GM21529 (cell line): Measurements from ENCODE around the gene RAD51B.
"Not testable (repeated sequence)": the region's sequence is repeated elsewhere in the genome, so short reads cannot be mapped to it uniquely, and the experiment has no call there.

ENCODE experiments used
- ATAC-seq: cut with Tn5 transposase; IDR thresholded peaks from one replicate; pipeline ENCODE4 v1.9.1; 2021; ENCODE audit not compliant: unreplicated experiment

The RAD51B gene

DNA sequence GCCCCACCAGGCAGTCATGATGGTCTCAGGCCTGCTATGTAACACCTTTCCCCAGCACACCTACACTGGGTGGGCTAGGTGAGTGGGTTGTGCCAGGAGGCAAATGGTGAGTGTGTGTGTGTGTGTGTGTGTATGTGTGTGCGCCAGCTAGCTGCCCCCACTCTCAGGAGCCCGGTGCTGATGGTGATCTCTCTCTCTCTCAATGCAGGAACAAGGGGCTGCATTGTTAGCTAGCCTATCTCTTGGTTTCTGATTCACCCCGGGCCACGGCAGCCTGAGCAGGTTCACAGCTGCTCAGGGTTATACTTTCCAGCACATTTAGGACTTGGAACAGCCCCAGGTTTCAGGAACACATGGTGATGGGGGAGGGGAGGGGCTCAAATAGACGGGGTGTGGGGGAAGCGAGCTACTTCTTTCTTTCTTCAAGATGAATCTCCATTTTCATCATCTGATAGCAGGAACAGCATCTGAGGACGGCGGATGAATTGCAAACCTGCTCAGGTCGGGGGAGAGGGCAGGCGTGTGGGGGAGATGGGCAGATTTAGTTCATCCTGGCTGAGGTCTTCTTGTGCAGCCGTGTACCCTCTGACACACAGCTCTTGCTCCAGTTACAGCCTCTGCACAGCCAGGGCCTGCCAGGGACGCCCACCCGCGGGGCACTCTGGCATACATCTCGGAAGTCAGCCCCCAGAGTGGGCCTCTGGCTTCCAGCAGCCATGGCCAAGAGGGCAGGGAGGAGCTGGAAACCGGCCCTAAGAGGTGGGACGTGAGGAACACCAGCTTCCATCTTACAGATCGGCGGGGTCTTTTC, 835.6 kb downstream of the RAD51B start:
- ATAC-seq = no peak

DNA sequence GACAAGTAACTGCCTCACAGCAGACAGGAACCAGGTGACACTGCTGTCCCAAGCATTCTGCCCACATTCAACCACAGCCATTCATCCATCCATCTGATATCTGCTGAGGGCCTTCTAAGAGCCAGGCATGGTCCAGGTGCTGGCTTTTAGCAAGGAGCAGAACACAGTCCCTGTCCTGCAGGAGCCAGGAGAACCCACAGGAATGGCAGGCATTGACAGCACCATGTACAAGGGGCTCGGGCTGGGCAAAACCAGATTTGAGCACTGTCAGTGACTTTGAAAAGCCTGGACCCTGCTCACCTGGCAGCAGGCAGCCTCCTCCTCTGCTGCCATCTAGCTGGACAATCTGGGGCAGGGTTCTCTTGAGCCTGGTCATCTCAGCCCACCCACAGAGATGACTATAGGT, 836.3 kb downstream of the RAD51B start:
- ATAC-seq = no peak

DNA sequence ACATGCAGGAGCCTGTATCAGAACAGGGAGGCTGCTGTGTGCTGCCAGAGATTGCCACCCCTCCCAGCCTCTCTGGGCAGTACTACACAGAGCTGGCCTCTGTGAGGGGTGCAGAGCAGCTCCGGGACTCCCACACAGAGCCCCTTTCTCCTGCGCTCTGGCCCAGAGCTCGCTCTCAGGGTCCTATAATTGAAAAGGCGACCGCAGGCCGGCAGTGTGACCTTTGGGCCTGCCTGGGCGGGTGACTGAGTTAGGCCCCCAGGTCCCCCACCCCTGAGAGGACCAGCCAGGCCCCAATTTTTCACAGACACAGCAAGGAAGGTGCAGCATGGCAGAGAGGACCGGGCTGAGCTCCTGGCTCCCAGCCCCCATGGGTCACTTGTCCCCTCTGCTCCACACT, 836.9 kb downstream of the RAD51B start:
- ATAC-seq = no peak

DNA sequence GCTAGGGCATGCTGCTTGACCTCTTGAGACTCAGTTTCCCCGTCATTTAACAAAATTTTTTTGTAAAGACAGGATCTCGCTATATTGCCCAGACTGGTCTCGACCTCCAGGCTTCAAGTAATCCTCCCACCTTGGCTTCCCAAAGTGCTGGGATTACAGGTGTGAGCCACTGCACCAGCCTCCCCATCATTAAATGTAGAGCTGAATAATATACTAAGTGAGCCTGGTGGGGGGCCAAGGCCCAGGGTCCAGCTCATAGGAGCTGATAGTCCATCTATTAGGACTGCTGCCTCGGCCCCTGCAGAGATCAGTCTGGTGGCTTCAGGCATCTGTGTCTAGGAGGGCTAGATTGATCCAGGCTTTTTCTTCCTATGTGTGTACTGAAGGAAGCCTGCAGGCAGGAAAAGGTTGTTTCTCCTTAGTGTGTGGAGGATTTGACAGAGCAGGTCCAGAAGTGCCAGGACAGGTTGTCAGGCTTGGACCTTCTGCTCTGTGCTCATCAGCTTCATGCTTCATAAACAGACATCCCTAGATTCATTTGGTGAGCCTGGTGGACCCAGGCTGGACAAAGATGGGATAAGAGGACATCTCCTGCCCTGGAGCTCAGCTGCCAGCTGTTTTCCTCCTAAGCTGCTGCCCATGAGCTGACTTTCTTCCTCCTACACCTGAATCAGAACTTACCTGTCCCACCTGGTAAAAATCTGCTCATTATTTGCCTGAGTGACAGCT, 837.9 kb downstream of the RAD51B start:
- ATAC-seq = no peak

DNA sequence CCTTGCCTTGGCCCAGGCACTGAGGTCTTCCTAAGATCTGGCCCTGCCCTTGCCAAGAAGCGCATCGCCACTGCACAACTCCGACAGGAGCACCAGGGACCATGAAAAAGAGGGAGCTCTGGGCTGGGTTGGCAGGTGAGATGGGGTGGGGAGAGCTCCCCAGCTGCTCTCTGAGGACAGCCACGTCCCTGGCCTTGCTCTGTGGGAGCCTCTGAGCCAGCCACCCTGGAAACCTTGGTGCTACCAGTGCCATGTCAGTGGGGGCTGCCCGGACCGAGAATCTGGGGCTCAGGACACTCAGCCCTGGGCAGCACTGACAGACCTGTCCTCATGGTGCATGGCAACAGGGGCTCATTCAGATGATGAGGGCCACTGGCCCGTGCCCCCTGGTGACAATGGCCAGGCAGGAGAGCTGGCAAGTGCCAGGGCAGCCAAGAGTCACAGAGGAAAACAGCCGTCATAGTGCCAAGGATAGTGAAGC, 838.5 kb downstream of the RAD51B start:
- ATAC-seq = no peak

DNA sequence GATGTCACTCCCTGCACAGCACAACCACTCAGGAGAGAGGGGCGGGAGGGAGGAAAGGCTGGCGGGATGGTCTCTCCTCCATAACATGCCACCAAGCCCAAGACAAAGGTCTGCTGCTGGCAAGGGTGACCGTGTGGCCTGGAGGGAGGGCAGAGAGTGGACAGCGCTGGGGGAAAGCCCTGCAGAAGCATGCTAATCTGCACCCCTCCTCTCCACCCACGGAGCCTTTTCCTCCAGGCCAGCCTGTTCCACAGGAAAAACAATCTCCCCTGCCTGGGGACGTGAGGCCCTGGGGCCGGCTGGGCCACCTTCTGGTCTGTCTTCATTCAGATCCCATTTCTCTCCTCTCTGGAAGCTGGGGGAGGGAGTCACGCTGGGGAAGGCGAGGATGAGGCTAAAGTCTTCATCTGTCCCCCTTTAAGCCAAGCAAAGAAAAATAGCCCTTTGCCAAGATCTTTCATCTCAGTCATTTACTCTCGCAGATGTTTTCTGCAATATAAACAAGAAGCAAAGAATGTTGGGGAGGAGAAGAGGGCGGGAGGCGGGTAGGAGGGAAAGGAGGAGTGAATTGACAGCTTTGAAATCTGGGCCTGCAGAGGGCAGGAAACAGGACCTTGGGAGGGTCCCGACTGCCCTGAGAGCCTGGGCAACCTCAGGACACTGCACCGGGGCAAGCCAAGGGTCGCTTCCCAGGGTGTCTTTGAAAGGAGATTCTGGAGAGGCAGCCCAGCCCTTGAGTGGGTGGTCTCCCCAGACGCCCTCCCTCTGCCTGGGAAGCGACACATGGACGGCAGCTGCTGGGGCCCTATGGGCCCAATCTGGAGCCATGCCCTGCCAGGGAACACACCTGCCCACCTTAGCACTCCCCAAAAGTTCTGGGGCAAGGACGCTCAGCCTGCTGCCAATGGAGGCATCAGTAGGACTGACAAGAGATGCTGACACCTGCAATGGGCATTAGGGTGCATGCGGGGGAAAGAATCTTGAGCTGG, 839.7 kb downstream of the RAD51B start:
- no peak for ATAC-seq

DNA sequence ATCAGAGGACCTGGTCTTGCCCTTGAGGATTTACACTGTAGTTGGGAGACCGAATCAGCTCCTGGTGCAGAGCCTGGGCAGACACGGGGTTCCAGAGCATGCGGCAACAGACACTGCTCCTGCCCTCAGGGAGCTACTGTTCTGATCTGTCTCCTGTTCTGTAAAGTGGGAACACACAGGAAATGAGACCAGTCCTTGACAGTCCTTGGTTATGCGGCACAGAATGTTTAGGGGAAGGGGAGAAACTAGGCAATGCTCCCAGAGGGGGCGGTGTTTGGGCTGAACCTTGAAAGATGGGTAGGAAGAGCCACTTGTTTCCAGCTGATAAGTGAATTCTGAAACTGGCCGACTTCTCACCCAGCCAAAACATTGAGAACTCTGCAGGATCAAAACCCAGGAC, 840.9 kb downstream of the RAD51B start:
- no peak for ATAC-seq

DNA sequence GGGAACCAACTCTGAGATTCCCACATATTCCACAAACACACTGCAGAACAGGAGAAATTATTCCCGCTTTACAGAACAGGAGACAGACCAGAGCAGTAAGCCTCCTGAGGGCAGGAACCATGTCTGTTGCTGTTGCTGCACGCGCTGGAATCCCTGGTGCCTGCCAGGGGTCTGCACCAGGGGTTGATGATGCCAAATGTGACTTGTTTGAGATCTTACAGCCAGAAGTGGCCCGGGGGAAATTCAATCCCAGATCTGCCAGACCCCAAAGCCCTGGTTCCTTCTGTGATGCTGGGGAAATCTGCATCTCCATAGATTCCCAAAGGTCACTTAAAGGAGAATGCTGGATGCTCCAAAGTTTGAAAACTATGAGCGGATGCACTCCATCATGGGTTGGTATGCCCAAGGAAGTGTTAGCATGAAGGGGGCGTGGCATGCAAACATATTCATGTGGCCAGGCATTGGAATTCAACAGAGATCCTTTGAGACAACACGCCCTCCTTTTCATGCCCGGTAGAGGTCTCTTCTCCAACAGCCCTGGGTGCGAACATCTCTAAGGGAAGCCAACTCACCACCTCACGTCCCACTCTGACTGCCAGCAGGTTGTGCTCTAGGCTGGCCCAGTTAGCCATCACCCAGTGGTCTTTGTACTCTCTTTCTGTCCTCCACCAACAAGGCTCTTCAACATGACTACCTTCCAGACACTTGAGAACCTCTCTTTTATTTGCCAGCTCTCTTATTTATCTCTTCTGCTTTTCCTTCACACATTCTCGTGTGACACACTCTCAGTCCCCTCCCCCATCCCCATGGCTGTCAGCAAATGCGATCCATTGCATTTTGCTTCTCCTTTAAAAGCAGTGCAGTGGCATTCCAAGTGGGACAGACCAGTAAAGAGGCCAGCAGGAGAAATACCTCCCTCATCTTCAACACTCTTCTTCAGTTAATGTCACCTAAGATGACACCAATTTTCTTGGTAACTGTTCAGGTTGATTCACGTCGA, 841.9 kb downstream of the RAD51B start:
- no peak for ATAC-seq

DNA sequence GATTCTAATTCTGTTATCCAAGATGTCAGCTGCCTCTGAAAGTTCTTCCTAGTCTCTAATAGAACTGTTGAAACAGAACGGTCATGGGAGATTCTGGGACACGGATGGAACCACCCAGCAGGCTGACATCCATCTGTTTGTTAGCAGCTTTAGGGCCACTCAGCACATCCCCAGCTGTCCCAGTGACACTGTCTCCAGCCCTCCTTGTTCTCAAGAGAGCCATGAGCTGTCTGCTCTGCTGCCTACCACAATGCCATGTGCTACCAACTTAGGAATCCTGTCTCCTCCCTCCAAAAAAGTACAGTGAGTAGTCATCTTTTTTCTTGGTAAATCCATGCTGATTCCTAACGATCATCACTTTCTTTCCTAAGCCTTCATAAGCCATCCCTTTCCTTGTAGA, 842.8 kb downstream of the RAD51B start:
- no peak for ATAC-seq

DNA sequence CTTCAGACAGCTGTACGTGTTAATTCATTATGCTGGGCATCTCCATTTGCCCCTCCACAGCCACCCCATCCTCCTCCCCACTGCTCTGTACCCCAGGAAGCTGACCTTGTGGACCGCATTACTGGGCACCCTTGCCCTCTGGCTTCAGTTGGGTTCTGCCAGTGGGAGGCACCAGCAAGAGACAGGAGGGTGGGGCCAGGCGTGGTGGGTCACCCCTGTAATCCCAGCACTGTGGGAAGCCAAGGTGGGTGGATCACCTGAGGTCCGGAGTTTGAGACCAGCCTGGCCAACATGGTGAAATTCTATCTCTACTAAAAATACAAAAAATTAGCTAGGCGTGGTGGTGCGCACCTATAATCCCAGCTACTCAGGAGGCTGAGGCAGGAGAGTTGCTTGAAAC, 843.2 kb downstream of the RAD51B start:
- not testable (repeated sequence) for ATAC-seq

DNA sequence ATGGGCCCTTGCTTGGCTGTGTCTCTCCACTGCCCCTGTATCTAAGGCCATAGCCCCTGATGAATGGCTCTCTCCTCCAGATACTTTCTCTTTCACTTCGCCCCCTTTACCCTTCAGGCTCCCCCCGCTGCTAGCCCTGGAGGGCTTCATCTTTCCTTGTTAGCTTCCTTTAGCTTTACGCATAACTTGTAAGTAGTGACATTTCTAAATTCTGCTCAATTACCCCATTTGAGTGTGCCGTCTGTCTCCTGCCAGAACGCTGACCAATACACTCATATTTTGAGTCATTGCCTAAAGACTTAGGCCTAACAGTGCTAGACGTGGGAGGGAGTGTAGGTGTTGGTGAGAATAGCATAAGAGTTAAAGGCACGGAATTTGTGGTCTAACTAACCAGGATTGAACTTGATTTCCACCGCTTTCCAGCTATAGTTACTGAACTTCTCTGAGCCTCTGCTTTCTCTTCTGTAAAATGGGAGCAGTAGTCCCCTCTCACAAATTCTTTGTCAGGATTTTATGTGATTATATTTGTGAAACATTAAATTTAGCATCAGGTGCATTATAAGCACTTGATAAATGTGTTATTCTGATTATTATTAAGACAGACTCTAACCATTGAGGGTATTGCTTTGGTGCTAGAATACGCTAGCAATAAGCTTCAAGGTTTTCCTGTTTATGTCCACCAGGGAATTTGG, 844.0 kb downstream of the RAD51B start:
- ATAC-seq = peak; percentile 67

DNA sequence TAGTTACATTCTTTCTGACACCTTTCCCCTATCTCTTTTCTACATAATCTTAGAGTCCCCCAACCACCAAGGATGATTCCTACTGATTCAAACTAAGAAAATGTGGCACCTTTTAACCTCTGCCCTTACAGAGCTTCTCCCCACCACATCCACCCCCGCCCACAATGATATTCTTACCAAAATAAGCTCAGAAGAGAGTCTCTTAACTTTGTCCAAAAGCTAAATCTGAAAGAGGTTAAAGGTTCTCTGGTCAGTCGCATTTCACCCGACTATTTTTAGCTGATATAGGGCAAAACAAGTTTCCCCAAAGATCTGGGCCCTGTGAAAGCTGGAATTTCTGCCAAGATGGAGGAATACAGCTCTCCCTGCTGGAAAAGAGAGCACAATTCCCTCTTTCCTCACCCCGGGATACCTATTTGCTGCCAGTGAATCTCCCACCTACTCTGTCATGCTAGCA, 844.7 kb downstream of the RAD51B start:
- no peak for ATAC-seq

DNA sequence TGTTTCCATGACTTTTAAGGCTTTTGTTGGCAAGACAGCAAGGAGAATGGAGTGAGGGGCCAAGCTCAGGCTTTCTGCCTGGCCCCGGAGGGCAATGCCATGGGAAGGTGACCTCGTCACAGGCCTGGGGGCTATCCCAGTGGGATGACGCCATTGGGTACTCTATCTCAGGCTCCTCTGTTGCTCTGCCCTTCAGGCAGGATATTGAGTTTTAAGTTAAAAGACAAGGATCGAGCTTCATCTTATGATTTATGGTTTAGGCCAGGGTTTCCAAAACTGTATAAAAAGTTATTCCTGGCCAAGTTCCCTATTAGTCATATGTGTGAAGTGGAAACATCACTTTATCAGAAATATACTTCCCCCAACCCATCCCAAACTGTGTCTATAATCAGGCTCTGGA, 845.6 kb downstream of the RAD51B start:
- no peak for ATAC-seq

DNA sequence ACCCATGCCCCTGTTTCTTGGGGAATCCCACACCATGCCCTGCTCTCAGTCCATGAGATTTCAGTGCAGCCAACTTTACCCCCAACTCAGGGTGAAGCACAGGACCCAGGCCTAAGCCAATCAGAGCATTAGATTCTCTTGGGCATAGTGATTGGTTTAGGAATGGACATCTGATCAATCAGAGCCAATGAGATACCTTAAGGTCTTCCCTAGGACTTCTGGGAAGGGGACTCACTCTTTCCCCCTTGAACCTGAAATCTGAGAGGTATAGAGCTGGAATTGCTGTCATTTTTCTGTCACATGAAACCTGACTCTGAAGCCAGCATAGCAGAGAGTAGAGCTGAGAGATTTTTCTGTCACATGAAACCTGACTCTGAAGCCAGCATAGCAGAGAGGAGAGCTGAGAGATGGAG, 846.2 kb downstream of the RAD51B start:
- no peak for ATAC-seq

DNA sequence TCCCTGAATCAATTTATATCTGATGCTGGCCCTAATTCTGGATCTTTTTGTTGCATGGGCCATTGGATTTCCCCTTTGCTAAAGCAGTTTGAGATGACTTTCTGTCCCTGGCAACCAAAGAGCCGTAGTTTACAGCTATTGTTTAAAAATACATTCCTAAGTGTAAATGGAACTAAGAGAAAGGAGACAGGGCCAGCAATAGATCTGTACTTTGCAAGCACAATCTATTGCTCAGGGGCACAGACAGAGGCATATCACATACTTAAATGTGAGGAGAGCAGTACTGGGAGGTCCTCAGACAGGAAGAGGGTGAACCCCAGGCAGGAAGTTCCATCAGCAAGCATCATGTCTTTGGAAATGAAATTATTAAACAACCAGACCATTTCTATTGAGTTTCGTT, 846.7 kb downstream of the RAD51B start:
- ATAC-seq = no peak

DNA sequence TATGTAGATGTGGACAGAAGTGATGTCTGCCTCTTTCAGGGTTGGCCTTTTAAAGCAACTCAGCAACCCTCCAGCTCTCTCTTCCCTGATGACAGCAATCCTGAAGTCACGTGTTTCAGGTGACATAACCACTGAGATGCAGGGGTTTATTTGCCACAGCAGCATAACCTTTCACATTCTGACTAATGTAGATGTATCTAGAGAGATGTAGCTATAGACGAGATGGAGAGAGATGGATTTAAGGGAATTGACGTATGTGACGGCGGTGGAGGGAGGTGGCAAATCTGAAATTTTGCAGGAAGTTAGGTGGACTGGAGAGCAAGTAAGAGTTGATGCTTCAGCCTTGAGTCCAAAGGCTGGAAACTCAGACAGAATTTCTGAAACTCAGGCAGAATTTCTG, 847.3 kb downstream of the RAD51B start:
- ATAC-seq = no peak

DNA sequence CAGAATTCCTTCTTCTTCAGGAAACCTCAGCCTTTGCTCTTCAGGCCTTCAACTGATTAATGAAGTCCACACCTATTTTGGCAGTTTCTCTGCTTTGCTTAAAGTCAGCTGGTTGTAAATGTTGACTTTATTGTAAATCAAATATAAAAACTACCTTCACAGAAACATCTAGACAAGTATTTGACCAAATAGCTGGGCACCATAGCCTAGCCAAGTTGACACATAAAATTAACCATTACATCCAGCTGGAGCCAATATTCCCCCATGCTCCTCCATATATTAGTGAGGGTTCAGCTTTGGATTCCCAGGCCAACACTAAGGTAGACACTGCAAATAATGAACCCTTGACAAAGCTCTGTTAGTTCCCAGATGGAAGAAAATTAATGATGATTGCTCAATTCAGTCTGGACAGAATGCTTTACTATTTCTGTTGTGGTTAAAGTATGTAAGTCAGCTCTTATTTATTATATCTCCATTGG, 847.8 kb downstream of the RAD51B start:
- ATAC-seq = no peak

DNA sequence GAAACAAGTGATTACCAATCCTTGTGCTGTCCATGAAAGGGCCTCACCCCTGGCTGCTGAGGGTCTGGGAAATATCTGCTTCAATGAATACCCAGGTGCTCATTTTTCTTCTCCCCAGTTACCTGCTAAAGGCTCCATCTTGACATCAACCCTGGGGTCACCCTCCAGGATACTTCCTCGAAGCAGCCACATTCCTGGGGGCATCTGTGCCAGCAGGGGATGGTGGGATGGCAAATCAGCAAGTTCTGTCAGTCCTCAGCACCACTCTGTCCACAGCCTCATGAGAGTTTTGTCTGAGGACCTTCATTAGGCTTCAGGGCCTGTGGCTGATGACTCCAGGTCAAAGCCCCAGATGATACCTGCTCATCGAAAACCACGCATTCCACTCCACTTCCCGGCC, 848.4 kb downstream of the RAD51B start:
- ATAC-seq = no peak

DNA sequence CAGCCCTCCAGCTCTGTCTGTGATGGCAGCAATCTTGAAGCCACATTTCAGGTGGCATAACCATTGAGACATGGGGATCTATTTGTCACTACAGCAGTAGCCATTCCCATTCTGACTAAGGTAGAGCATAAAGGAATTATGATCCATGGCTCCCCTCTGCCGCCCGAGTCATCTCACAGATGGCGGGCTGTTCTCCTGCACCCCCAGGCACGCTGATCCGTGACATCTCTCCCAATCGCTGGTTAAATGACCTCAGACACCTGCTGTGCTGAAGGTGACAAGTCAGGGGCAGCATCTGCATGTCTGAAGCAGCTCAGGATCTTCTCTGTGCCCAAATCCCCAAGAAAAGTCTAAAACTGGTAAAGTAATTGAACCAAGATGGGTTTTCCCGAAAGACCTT, 849.0 kb downstream of the RAD51B start:
- no peak for ATAC-seq
